DMS 273 treated with DMSO at 0.1 percent for 48 hours (cell line): Measurements from ENCODE around the gene C13orf42.

Experiments
- DNase-seq: peaks from one replicate; lab custom pipeline; 2025; lab: John Stamatoyannopoulos, UW

C13orf42 gene

DNA sequence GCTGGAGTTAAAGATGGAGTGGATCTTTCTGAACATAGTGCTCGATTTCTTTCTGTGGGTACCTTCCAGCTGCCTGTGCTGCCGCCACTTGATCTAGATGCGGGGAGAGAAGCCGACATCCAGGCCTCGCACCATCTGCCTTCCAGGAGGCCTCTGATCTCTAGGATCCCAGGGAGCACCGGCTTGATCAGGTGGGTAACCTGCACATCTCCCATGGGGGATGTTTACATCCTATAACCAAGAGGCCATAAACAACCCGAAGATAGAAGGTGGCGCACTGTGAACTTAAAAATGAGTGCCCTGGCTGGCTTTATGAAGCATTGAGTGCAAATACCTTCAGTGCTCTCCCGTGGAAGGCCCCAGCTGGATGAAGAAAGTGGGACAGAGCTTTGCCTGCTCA is at the start of gene C13orf42:
TSS of gene C13orf42 (minus strand) at position 101 of the 400 bp plus-strand sequence. CDS start at position 36, 65 bp downstream.
- DNase-seq: no peak

GRCh38 chr13:51158880-51159518 is 47.9 kb upstream of the C13orf42 start:
- DNase-seq: no peak

DNA sequence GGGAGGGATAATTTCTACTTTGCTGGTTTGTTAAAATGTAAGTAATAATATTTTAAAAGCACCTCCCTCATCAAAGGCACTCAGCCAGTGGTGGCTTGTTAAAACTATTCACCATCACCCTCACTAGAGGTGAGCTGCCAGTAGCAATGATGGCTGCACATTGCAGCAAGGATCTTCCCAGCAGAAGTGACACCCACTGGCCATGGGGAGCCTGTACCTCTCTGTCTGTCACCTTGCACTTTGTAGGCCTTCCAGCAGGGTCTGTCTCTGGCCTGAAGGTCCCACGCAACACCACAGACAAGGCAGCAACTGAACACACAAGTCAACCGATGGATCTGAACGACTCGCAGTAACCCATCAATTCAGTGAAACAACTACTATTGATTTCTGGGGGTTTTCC is 47.3 kb upstream of the C13orf42 start:
- DNase-seq: no peak

- DNase-seq: no peak
These were observed 45.6 kb upstream of the C13orf42 start for GRCh38 chr13:51156648-51157047.

DNA sequence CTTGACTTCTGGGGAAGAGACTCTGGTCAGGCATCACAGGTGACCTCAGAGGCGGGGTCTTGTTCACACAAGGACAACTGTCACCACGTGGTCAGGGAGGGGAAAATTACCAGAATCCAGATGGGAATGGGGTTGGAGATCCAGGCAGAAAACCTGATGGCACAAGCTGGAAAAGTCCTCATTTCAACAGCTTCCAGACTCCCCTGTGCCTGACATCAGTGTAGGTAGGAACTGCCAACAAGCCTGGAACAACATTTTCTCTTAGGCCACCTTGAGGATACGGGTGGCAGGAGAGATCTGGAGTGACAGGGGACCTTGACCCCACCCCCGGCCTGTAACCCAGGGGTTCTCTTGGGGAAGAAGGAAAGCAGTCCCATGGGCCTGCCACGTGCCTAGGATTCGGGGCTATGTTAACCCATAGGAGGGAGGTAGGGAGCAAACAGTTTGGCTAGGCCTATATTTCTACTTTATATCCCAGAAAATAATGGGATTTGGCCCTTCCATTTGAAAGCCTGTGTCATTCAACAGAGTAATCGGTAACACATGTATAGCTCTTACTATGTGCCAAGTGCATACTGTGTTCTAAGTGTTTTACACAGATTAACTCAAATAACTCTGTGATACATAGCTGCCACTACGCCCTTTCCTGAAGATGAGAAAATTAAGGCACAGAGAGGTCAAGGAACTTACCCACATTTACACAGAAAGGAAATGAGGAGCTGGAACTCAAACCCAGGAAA is 44.9 kb upstream of the C13orf42 start:
- DNase-seq: no peak

DNA sequence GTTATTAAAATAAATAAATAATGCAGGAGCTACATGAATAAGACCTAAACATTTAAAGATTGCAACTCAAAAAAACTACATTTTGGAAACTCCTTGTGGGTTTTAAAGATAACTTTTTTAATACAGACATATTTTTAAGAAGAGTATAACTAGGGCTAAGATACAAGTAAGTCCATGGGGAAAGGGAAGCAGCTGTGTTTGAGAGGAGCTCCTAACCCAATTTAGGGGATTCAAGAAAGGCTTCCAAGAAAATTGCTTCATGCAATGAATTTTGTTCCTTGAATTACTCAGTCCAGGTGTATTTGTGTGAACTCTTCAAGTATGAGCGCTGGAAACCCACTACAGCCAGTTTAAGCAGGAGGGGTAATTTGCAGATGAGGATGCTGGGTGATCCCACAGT is 44.1 kb upstream of the C13orf42 start:
- DNase-seq: no peak

DNA sequence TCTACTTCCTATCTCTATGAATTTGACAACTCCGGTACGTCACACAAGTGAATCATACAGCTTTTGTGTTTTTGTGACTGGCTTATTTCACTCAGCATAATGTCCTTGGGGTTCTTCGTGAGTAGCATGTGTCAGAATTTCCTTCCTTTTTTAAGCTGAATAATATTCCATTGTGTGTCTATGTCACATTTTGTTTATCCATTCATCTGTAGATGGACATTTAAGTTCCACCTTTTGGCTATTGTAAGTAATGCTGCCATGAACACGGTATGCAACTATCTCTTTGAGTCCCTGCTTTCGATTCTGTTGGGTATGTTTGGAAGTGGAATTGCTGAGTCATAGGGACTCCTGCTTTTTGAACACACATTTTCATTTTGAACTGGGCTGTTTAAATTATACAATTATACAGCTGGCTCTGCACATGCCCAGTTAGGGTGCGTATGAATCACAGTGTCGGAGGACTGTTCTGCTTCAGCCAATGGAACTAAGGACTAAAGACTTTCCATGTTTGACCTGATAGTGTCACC is 43.0 kb upstream of the C13orf42 start:
- DNase-seq: no peak

- no peak for DNase-seq
These were observed 42.5 kb upstream of the C13orf42 start for GRCh38 chr13:51153527-51153926.

DNA sequence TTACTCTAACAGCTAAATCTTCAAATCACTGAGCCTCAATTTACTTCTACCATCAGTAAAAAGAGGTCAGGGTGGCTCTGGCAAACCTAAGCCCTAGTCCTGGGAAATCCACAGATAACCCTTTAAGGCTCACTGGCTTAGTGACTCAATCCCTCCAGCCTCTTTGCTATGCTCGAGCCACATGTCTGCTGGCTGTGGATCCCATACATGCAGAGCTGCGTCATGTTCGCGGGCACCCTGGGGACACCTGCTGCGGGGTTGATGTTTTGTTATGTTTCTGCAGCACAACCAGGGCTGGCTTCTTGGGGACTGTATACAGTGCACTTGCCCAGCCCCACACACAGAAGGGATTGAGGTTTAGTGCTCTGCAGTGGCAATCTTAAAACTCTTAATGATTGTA is 41.6 kb upstream of the C13orf42 start:
- DNase-seq: no peak

DNA sequence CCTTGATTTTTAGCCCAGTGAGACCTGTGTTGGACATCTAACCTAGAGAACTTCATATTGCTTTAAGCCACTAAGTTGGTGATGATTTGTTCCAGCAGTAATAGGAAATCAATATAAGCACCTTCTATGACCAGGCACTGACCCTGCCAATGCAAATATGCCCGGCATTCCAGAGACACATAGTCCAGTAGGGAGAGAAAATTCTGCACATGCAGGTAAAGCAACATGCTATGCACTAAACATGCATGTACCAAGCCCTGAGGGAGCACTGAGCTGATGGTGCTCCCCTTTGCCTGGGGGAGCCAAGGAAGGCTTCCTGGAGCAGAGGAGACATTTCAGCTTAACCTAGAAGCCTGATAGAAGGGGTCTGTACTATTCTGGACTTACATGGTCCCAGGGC is 40.4 kb upstream of the C13orf42 start:
- no peak for DNase-seq

DNA sequence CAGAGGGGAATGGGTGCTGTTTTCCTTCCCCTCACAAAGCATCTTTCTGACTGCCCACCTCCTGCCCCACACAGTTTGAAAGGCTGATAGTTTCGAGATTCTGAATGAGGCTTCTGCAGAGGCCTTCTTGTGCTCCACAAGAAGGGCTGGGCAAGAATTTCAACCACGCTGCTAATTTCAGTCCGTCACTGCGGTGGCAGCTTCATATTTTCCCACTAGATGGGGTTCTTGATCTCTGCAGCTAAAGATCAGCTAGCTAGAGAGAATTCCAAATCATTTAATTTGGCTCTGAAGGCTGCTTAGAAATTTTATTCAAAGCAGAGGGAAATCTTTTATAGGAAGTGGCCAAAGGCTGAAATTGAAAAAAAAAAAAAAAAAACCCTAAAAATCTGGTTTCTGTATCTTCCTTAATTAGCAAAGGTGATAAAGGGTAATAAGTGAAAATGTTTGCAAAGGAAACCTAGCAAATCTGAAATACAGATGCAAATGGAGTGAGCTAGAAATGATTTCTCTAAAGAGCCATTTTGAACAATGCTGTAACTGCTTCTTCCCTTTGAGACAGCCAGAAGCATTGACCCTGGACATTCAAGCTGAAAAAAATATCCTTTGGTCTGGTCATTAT is 38.0 kb upstream of the C13orf42 start:
- no peak for DNase-seq

DNA sequence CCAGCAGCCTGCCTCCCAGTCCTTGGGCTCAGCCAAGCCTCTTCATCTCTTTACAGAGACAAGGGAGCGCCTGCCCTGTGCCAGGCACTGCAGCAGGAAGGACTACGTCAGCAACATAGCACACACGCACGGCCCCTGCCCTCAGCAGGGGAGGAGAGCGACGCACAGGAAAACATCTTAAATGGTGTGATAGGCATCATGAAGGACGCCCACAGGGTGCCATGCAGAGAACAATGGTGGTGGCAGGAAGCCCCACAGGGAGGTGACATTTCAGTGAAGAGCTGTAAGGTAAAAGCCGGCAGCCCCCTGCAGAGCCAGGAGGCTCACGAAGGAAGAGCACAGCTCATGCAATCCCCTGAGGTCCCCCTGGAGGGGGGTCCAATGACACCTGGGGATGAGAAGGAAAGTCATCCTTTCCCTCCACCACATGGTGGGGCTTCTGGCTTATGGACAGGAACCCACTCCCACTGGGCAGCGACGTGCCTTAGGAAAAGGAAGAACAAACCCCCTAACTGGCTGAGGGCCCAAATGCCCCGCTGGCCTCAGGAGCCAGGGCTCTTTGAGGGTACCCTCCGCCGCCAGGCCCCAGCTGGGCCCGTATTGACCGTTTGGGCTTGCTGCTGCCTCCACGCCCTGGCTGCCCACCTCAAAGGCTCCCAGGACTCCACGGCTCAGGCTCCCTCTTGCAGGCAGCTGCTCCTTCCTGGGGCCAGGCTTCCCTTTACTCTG is 37.3 kb upstream of the C13orf42 start:
- DNase-seq: no peak

DNA sequence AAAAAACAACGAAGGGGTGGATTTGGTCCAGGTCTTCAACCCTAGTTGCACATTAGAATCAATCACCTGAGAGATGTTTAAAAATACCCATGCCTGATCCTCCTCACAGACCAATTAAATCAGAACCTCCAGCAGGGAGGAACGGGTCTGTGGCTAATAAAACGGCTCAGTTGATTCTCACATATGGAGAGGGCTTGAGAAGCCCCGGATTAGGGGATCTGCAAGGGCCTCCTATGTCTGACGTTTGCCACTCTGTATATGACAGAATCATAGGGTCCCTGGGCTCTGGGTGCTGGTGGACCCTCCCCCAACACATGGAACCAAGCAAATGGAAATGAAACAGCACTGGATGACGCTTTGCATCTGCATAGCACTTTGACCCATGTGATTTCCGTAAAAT is 36.7 kb upstream of the C13orf42 start:
- no peak for DNase-seq

- DNase-seq: no peak
These were observed 35.6 kb upstream of the C13orf42 start for GRCh38 chr13:51146667-51147066.

DNA sequence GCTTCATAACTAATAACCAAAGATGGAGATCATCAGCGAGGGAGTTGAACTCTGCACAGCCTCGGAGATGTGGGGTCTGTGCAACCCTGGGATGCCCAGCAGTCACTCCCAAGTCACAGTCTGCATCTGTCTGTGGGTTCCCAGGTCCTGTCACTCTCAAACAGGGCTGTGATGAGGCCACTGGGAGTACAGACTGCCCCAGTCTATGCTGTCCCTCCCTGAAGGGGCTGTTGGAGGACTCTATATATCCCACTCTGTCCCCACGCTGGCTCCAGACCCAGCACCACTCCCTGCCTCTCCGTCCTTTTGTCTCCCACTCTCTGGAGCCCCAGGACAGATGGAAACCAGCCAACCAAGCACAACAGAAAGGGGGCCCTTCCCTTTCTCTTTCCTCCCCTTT is 26.2 kb upstream of the C13orf42 start:
- DNase-seq: no peak

GRCh38 chr13:51136276-51136980 is 25.4 kb upstream of the C13orf42 start:
- no peak for DNase-seq

GRCh38 chr13:51134763-51135365 is 23.8 kb upstream of the C13orf42 start:
- DNase-seq: no peak

GRCh38 chr13:51130348-51130747 is 19.3 kb upstream of the C13orf42 start:
- no peak for DNase-seq

GRCh38 chr13:51125495-51126226 is 14.6 kb upstream of the C13orf42 start:
- peak; percentile 21 for DNase-seq

DNA sequence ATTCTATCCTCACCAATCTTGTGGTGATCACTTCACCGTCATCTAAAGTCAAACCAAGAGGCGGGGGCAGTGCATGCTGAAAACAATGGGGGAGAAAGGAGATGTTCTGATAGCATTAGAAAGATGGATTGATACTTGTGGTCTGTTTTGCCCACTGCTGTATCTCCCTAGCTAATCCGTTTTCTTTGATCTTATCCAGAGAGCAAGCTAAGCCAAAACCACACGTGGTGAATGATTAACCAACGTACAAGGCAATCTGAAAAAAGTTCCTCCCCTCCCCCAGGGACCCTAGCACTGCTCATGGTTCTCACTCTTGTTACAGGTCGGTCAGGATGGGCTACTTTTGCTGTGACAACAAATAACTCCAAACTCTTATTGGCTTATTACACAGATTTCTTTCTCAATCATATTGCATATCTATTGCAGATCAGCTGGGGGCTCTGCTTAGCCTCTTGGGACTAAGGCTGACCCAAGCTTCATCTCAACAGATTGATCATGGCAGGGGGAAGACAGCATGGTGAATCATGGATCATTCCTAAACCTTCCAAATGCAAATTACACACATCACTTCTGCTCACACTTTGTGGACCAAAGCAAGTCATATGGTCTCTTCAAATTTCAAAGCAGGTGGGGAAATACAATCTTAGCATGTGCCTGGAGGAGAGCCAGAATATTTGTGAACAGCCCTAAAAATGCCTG is 11.9 kb upstream of the C13orf42 start:
- no peak for DNase-seq
